ENCODE results near the gene NPR3. TPM values are rescaled to one million over a fixed set of nuclear protein-coding genes. Genes with fewer than 3 reads are reported as not detected.

Gene NPR3
- total RNA-seq, 1 experiment from 2014 or later, result not detected

DNA sequence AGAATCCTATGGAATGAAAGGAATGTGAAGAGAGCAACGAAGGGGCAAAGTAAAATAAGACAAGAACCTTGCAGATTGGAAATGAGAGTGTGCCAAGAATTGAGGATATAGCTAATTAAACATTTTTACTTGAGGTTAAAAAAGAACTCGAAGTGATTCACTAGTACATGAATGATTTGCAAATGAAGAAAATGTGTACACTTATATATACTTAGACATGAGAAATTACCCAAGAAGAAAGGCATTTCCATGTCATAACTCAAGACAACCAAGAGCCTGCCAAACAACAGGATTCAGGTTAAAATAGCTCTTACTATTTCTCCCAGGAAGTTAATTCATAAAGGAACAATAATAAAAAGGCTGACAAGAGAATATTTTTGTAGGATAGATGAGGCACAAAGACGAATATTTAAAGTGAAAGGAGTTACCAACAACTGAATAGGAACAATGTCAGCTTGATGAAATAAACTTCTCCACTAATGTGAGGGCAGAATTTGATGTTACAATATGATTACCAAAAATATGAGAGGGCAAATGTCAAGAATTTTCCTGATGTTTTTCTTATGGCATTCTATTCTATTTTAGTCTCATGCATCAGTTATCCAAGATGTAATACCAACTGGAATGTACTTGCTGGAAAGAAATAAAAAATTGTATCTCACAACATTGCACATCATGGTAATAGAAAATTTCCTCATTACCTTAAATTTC is 18.9 kb upstream of the NPR3 start:
- H3K23ac ChIP-seq (ENCODE audit: insufficient read length, low read depth, low read length), result no peak overlapping the region
- no peak overlapping the region for H2BK5ac ChIP-seq (ENCODE audit: insufficient read length, low read length)
- H3T11ph ChIP-seq (ENCODE audit: low read length), result no peak overlapping the region
- H2BK120ac ChIP-seq (ENCODE audit: low read depth, low read length, poor library complexity, severe bottlenecking), result no peak overlapping the region
- WGBS (ENCODE audit: extremely low coverage, insufficient read length, low lambda C conversion rate), result no CpG with 5 or more reads among the region's 3 CpGs
- TF ChIP-seq, protein P1, sequence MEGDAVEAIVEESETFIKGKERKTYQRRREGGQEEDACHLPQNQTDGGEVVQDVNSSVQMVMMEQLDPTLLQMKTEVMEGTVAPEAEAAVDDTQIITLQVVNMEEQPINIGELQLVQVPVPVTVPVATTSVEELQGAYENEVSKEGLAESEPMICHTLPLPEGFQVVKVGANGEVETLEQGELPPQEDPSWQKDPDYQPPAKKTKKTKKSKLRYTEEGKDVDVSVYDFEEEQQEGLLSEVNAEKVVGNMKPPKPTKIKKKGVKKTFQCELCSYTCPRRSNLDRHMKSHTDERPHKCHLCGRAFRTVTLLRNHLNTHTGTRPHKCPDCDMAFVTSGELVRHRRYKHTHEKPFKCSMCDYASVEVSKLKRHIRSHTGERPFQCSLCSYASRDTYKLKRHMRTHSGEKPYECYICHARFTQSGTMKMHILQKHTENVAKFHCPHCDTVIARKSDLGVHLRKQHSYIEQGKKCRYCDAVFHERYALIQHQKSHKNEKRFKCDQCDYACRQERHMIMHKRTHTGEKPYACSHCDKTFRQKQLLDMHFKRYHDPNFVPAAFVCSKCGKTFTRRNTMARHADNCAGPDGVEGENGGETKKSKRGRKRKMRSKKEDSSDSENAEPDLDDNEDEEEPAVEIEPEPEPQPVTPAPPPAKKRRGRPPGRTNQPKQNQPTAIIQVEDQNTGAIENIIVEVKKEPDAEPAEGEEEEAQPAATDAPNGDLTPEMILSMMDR (conservative IDR thresholded peaks at IDR 0.05), result no peak
- H2BK15ac ChIP-seq (ENCODE audit: low read depth, low read length), result no peak overlapping the region
- no peak overlapping the region for H3K4ac ChIP-seq (ENCODE audit: low read depth, low read length)
- DNase-seq, result no peak
- no peaks in the 10 kb centered on the region; the same call in 1 of the 2 replicates for H3K27me3 Mint-ChIP-seq (ENCODE audit: low read depth)
- H3K56ac ChIP-seq (ENCODE audit: insufficient read length, low read depth, low read length), result no peak overlapping the region
- H3K18ac ChIP-seq (ENCODE audit: insufficient read length, low read depth, low read length), result no peak overlapping the region
- H3K23me2 ChIP-seq (ENCODE audit: insufficient read length, low read depth, low read length, poor library complexity, severe bottlenecking), result no peaks in the 10 kb centered on the region
- no peaks in the 10 kb centered on the region for H3K4me1 Mint-ChIP-seq
- no peak overlapping the region for H2AK5ac ChIP-seq (ENCODE audit: insufficient read length, low read length)
- H3K9ac ChIP-seq (ENCODE audit: extremely low read depth, insufficient read length, low read length), result no peak overlapping the region
- H3K14ac ChIP-seq (ENCODE audit: insufficient read depth, low read length), result no peak overlapping the region
- H3K36me3 Mint-ChIP-seq (ENCODE audit: insufficient read depth in 1 of 3, low read depth in 3 of 3), result no peaks in the 10 kb centered on the region
- peaks cover 0 to 4% of the 10 kb centered on the region in 2 experiments; a peak in 1 of 5 replicates for H3K9me3 Mint-ChIP-seq
- no peaks in the 10 kb centered on the region for H3K9me3 ChIP-seq (ENCODE audit: control insufficient read depth, low read depth, low read length)
- H4K8ac ChIP-seq (replicated peaks; ENCODE audit: insufficient read length, low read depth, low read length), result no peak overlapping the region
- H3K4me3 Mint-ChIP-seq, result no peak overlapping the region
- H3K79me2 ChIP-seq (ENCODE audit: insufficient read depth, low read length), result no peaks in the 10 kb centered on the region
- H3K4me2 ChIP-seq (ENCODE audit: insufficient read depth, insufficient read length, low read length), result no peak overlapping the region
- no peaks in the 10 kb centered on the region for H3K79me1 ChIP-seq (ENCODE audit: insufficient read depth, low read depth, low read length, poor library complexity, severe bottlenecking)
- H4K91ac ChIP-seq (ENCODE audit: insufficient read length, low read depth, low read length), result no peak overlapping the region
- H2BK20ac ChIP-seq (ENCODE audit: low read depth, low read length, poor library complexity, severe bottlenecking), result no peak overlapping the region
- H3K27ac Mint-ChIP-seq, result no peak overlapping the region
- H2BK12ac ChIP-seq (ENCODE audit: insufficient read length, low read depth, low read length), result no peak overlapping the region
- no peak overlapping the region for H2AFZ ChIP-seq (ENCODE audit: low read length)
- no peaks in the 10 kb centered on the region for H3K4me1 ChIP-seq (ENCODE audit: insufficient read depth, low read length)
- H3K27ac ChIP-seq (ENCODE audit: insufficient read length, low read depth, low read length), result no peak overlapping the region
- no peak overlapping the region for H4K5ac ChIP-seq (ENCODE audit: insufficient read length, low read depth, low read length)
- H4K20me1 ChIP-seq (ENCODE audit: control insufficient read depth, insufficient read depth, insufficient read length), result no peaks in the 10 kb centered on the region
- no peaks in the 10 kb centered on the region for H3K27me3 ChIP-seq (ENCODE audit: insufficient read depth, low read length)

Measured in H9 (cell line).